HG02840 (cell line): ENCODE results near the gene XPO6.

ENCODE experiments used
- ATAC-seq: cut with Tn5 transposase; IDR thresholded peaks from one replicate; pipeline ENCODE4 v1.9.1; 2021; ENCODE audit warnings: mild to moderate bottlenecking, moderate library complexity, moderate number of reproducible peaks; ENCODE audit not compliant: unreplicated experiment, low FRiP score

The XPO6 gene

GRCh38 chr16:28158136-28158535, 53.6 kb downstream of the XPO6 start:
- no peak for ATAC-seq

GRCh38 chr16:28156056-28156680, 55.6 kb downstream of the XPO6 start:
- ATAC-seq, result no peak

- no peak for ATAC-seq
Observed at GRCh38 chr16:28155293-28155692, 56.5 kb downstream of the XPO6 start.

- ATAC-seq, result no peak
Observed at GRCh38 chr16:28151180-28151579, 60.6 kb downstream of the XPO6 start.

- no peak for ATAC-seq
Observed at GRCh38 chr16:28149011-28149888, 62.5 kb downstream of the XPO6 start.

GRCh38 chr16:28146536-28146935, 65.2 kb downstream of the XPO6 start:
- no peak for ATAC-seq

- ATAC-seq, result no peak
Observed at GRCh38 chr16:28145796-28146195, 66.0 kb downstream of the XPO6 start.

GRCh38 chr16:28140788-28141618, 70.8 kb downstream of the XPO6 start:
- ATAC-seq, result peak; percentile 45

- no peak for ATAC-seq
Observed at GRCh38 chr16:28139530-28139929, 72.2 kb downstream of the XPO6 start.

- ATAC-seq, result no peak
Observed at GRCh38 chr16:28136751-28137434, 74.9 kb downstream of the XPO6 start.

GRCh38 chr16:28133666-28134065, 78.1 kb downstream of the XPO6 start:
- no peak for ATAC-seq

GRCh38 chr16:28131743-28132393, 79.9 kb downstream of the XPO6 start:
- ATAC-seq, result no peak

- no peak for ATAC-seq
Observed at GRCh38 chr16:28131181-28131580, 80.6 kb downstream of the XPO6 start.

GRCh38 chr16:28130099-28131088, 81.4 kb downstream of the XPO6 start:
- no peak for ATAC-seq

- ATAC-seq, result no peak
Observed at GRCh38 chr16:28126684-28127620, 84.8 kb downstream of the XPO6 start.

- ATAC-seq, result no peak
Observed at GRCh38 chr16:28125592-28125991, 86.2 kb downstream of the XPO6 start.

GRCh38 chr16:28121527-28121926, 90.2 kb downstream of the XPO6 start:
- no peak for ATAC-seq

GRCh38 chr16:28120754-28121153, 91.0 kb downstream of the XPO6 start:
- ATAC-seq, result no peak
